GM19025 (cell line): ENCODE results near the gene HOTAIR.

Source experiments
- ATAC-seq: cut with Tn5 transposase; IDR thresholded peaks from one replicate; pipeline ENCODE4 v1.9.1; 2021; ENCODE audit warnings: mild to moderate bottlenecking, low read depth, moderate library complexity; ENCODE audit not compliant: unreplicated experiment

The HOTAIR gene

GRCh38 chr12:54011665-54012532 is 37.1 kb upstream of the HOTAIR start:
- no peak for ATAC-seq

GRCh38 chr12:54010972-54011664 is 36.4 kb upstream of the HOTAIR start:
- ATAC-seq, result no peak

GRCh38 chr12:54010053-54010971 is 35.6 kb upstream of the HOTAIR start:
- no peak for ATAC-seq

- ATAC-seq, result no peak
Observed at GRCh38 chr12:54009171-54010052, 34.7 kb upstream of the HOTAIR start.

GRCh38 chr12:54008260-54008552 is 33.5 kb upstream of the HOTAIR start:
- no peak for ATAC-seq

- no peak for ATAC-seq
Observed at GRCh38 chr12:54007538-54008259, 32.9 kb upstream of the HOTAIR start.

GRCh38 chr12:54006559-54007220 is 31.9 kb upstream of the HOTAIR start:
- ATAC-seq, result no peak

GRCh38 chr12:54005853-54006558 is 31.3 kb upstream of the HOTAIR start:
- ATAC-seq, result no peak

GRCh38 chr12:54005531-54005852 is 30.7 kb upstream of the HOTAIR start:
- ATAC-seq, result no peak

- no peak for ATAC-seq
Observed at GRCh38 chr12:54004841-54005530, 30.2 kb upstream of the HOTAIR start.

GRCh38 chr12:54004063-54004840 is 29.5 kb upstream of the HOTAIR start:
- no peak for ATAC-seq

- no peak for ATAC-seq
Observed at GRCh38 chr12:54003625-54004024, 28.9 kb upstream of the HOTAIR start.

- no peak for ATAC-seq
Observed at GRCh38 chr12:54002915-54003389, 28.2 kb upstream of the HOTAIR start.

GRCh38 chr12:54002278-54002914 is 27.6 kb upstream of the HOTAIR start:
- ATAC-seq, result no peak

GRCh38 chr12:54001283-54002187 is 26.8 kb upstream of the HOTAIR start:
- no peak for ATAC-seq
